ENCODE data around the gene AATF.

AATF gene

GRCh38 chr17:36942631-36943125 is 6.1 kb upstream of the AATF start:
- Histone ChIP-seq H3K36me3 (ENCODE audit: control insufficient read depth in 1 of 2, insufficient read depth in 2 of 2, low read depth in 1 of 2, low read length in 2 of 2) (no peaks in the 10 kb centered on the region), H3K18ac (ENCODE audit: low read depth in 1 of 2, low read length in 2 of 2) (no peak overlapping the region), H2BK12ac (ENCODE audit: low read length in 2 of 2) (no peak overlapping the region), H2BK120ac (ENCODE audit: low read depth, low read length) (no peak overlapping the region), H3K4ac (ENCODE audit: low read depth in 1 of 2, low read length in 2 of 2) (no peak overlapping the region), H3K79me1 (replicated peaks; ENCODE audit: low read length, poor library complexity, severe bottlenecking) (no peaks in the 10 kb centered on the region), H2AK5ac (ENCODE audit: low read length, severe bottlenecking) (no peak overlapping the region), H3K9me3 (ENCODE audit: control insufficient read depth, low read length) (peaks cover 5% of the 10 kb centered on the region), H3K27ac (ENCODE audit: low read length, poor library complexity, severe bottlenecking) (no peak overlapping the region), H3K4me3 (ENCODE audit: insufficient read depth in 1 of 2, low read depth in 1 of 2, low read length in 2 of 2) (peak overlapping the region in 1 of 2 experiments; percentile 11), H3K23ac (ENCODE audit: low read length in 2 of 2) (peak overlapping the region in 1 of 2 experiments; percentile 23), H3K4me1 (ENCODE audit: control insufficient read depth, insufficient read depth, low read depth, low read length) (peaks cover 27% of the 10 kb centered on the region), H2AFZ (ENCODE audit: low read depth, low read length) (no peak overlapping the region), H3K4me2 (ENCODE audit: low read length, poor library complexity, severe bottlenecking) (no peak overlapping the region), H3K27me3 (ENCODE audit: control insufficient read depth in 1 of 2, insufficient read depth in 1 of 2, low read length in 2 of 2) (peaks cover 90 to 99% of the 10 kb centered on the region in 2 experiments), H2BK5ac (ENCODE audit: low read depth, low read length, poor library complexity, severe bottlenecking) (no peak overlapping the region), H4K8ac (ENCODE audit: low read length) (peak overlapping the region; percentile 5), H4K91ac (ENCODE audit: low read length) (no peak overlapping the region), H3K14ac (ENCODE audit: low read length in 2 of 2) (no peak overlapping the region), H2BK15ac (ENCODE audit: low read depth, poor library complexity, severe bottlenecking) (no peak overlapping the region), H3K9ac (ENCODE audit: low read length) (no peak overlapping the region)
- DNase-seq, result no peak
- 12% methylated on average over 43 of the region's 59 CpGs for whole genome bisulfite sequencing

GRCh38 chr17:36943250-36944191 is 5.2 kb upstream of the AATF start:
- Histone ChIP-seq H3K23ac (ENCODE audit: low read length in 2 of 2) (peak overlapping the region in 1 of 2 experiments; percentile 95), H4K91ac (ENCODE audit: low read length) (no peak overlapping the region), H2AFZ (ENCODE audit: low read depth, low read length) (no peak overlapping the region), H2BK12ac (ENCODE audit: low read length in 2 of 2) (no peak overlapping the region), H3K4me2 (ENCODE audit: low read length, poor library complexity, severe bottlenecking) (no peak overlapping the region), H2BK15ac (ENCODE audit: low read depth, poor library complexity, severe bottlenecking) (no peak overlapping the region), H3K9ac (ENCODE audit: low read length) (no peak overlapping the region), H3K4me3 (ENCODE audit: insufficient read depth in 1 of 2, low read depth in 1 of 2, low read length in 2 of 2) (no peak overlapping the region), H3K4ac (ENCODE audit: low read depth in 1 of 2, low read length in 2 of 2) (no peak overlapping the region), H3K36me3 (ENCODE audit: control insufficient read depth in 1 of 2, insufficient read depth in 2 of 2, low read depth in 1 of 2, low read length in 2 of 2) (no peaks in the 10 kb centered on the region), H2BK120ac (ENCODE audit: low read depth, low read length) (no peak overlapping the region), H3K4me1 (ENCODE audit: control insufficient read depth, insufficient read depth, low read depth, low read length) (peaks cover 21% of the 10 kb centered on the region), H3K18ac (ENCODE audit: low read depth in 1 of 2, low read length in 2 of 2) (no peak overlapping the region), H3K79me1 (replicated peaks; ENCODE audit: low read length, poor library complexity, severe bottlenecking) (no peaks in the 10 kb centered on the region), H3K14ac (ENCODE audit: low read length in 2 of 2) (no peak overlapping the region), H3K27ac (ENCODE audit: low read length, poor library complexity, severe bottlenecking) (no peak overlapping the region), H4K8ac (ENCODE audit: low read length) (no peak overlapping the region), H2AK5ac (ENCODE audit: low read length, severe bottlenecking) (no peak overlapping the region), H2BK5ac (ENCODE audit: low read depth, low read length, poor library complexity, severe bottlenecking) (no peak overlapping the region), H3K27me3 (ENCODE audit: control insufficient read depth in 1 of 2, insufficient read depth in 1 of 2, low read length in 2 of 2) (peaks cover 85 to 95% of the 10 kb centered on the region in 2 experiments), H3K9me3 (ENCODE audit: control insufficient read depth, low read length) (peaks cover 5% of the 10 kb centered on the region)
- 21% methylated on average over 27 of the region's 44 CpGs for WGBS
- DNase-seq, result no peak

GRCh38 chr17:36944553-36944952 is 4.2 kb upstream of the AATF start:
- no peak overlapping the region for H2BK120ac ChIP-seq (ENCODE audit: low read depth, low read length)
- no peak overlapping the region for H3K4me2 ChIP-seq (ENCODE audit: low read length, poor library complexity, severe bottlenecking)
- no CpG with 5 or more reads among the region's 1 CpG for WGBS

DNA sequence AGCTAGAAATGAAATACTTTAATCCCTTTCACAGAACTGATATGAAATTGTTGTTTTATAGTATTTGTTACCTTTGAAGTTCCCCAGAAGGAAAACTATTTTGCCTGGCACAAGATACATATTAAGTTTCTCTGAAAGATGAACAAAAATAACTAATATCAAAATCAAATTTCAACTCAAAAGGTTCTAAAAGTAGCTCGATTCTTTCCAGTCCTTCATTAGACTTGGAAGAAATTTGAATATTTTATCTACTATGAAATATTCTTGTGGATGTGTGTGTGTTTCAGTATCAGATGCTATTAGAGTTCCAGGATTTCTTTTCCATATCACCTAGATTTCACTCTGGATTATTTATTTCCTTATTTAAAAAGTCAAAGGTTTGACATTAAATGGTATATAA is 3.6 kb upstream of the AATF start:
- no peak overlapping the region for H3K4ac ChIP-seq (ENCODE audit: low read depth in 1 of 2, low read length in 2 of 2)
- no peak overlapping the region for H4K91ac ChIP-seq (ENCODE audit: low read length)
- no peak overlapping the region for H4K8ac ChIP-seq (ENCODE audit: low read length)
- no CpG with 5 or more reads among the region's 1 CpG for WGBS
- H3K4me2 ChIP-seq (ENCODE audit: low read length, poor library complexity, severe bottlenecking), result no peak overlapping the region
- no peak for DNase-seq
- no peak overlapping the region for H3K23ac ChIP-seq (ENCODE audit: low read length in 2 of 2)
- H3K18ac ChIP-seq (ENCODE audit: low read depth in 1 of 2, low read length in 2 of 2), result no peak overlapping the region
- peaks cover 15% of the 10 kb centered on the region for H3K4me1 ChIP-seq (ENCODE audit: control insufficient read depth, insufficient read depth, low read depth, low read length)
- no peak overlapping the region for H3K14ac ChIP-seq (ENCODE audit: low read length in 2 of 2)
- H2BK12ac ChIP-seq (ENCODE audit: low read length in 2 of 2), result no peak overlapping the region
- peaks cover 2% of the 10 kb centered on the region for H3K79me1 ChIP-seq (replicated peaks; ENCODE audit: low read length, poor library complexity, severe bottlenecking)
- no peak overlapping the region for H3K9ac ChIP-seq (ENCODE audit: low read length)
- H3K36me3 ChIP-seq (ENCODE audit: control insufficient read depth in 1 of 2, insufficient read depth in 2 of 2, low read depth in 1 of 2, low read length in 2 of 2), result no peaks in the 10 kb centered on the region
- H2AFZ ChIP-seq (ENCODE audit: low read depth, low read length), result no peak overlapping the region
- H2BK120ac ChIP-seq (ENCODE audit: low read depth, low read length), result no peak overlapping the region
- H3K27ac ChIP-seq (ENCODE audit: low read length, poor library complexity, severe bottlenecking), result no peak overlapping the region
- peaks cover 5% of the 10 kb centered on the region for H3K9me3 ChIP-seq (ENCODE audit: control insufficient read depth, low read length)
- H2BK5ac ChIP-seq (ENCODE audit: low read depth, low read length, poor library complexity, severe bottlenecking), result no peak overlapping the region
- no peak overlapping the region for H2BK15ac ChIP-seq (ENCODE audit: low read depth, poor library complexity, severe bottlenecking)
- H3K4me3 ChIP-seq (ENCODE audit: insufficient read depth in 1 of 2, low read depth in 1 of 2, low read length in 2 of 2), result no peak overlapping the region
- H2AK5ac ChIP-seq (ENCODE audit: low read length, severe bottlenecking), result no peak overlapping the region
- H3K27me3 ChIP-seq (ENCODE audit: control insufficient read depth in 1 of 2, insufficient read depth in 1 of 2, low read length in 2 of 2), result peaks cover 68 to 80% of the 10 kb centered on the region in 2 experiments

More at GRCh38 chr17:36944553-36944952, 4.2 kb upstream of the AATF start:
- Histone ChIP-seq H3K79me1 (replicated peaks; ENCODE audit: low read length, poor library complexity, severe bottlenecking) (no peaks in the 10 kb centered on the region), H3K4me1 (ENCODE audit: control insufficient read depth, insufficient read depth, low read depth, low read length) (peaks cover 13% of the 10 kb centered on the region), H3K23ac (ENCODE audit: low read length in 2 of 2) (no peak overlapping the region), H2AFZ (ENCODE audit: low read depth, low read length) (no peak overlapping the region), H3K36me3 (ENCODE audit: control insufficient read depth in 1 of 2, insufficient read depth in 2 of 2, low read depth in 1 of 2, low read length in 2 of 2) (no peaks in the 10 kb centered on the region), H4K91ac (ENCODE audit: low read length) (no peak overlapping the region), H2BK12ac (ENCODE audit: low read length in 2 of 2) (no peak overlapping the region), H3K14ac (ENCODE audit: low read length in 2 of 2) (no peak overlapping the region), H3K9me3 (ENCODE audit: control insufficient read depth, low read length) (peaks cover 5% of the 10 kb centered on the region), H4K8ac (ENCODE audit: low read length) (no peak overlapping the region), H2BK15ac (ENCODE audit: low read depth, poor library complexity, severe bottlenecking) (no peak overlapping the region), H2BK5ac (ENCODE audit: low read depth, low read length, poor library complexity, severe bottlenecking) (no peak overlapping the region), H3K18ac (ENCODE audit: low read depth in 1 of 2, low read length in 2 of 2) (no peak overlapping the region), H3K4me3 (ENCODE audit: insufficient read depth in 1 of 2, low read depth in 1 of 2, low read length in 2 of 2) (no peak overlapping the region), H3K4ac (ENCODE audit: low read depth in 1 of 2, low read length in 2 of 2) (no peak overlapping the region), H3K27ac (ENCODE audit: low read length, poor library complexity, severe bottlenecking) (no peak overlapping the region), H3K27me3 (ENCODE audit: control insufficient read depth in 1 of 2, insufficient read depth in 1 of 2, low read length in 2 of 2) (peaks cover 74 to 85% of the 10 kb centered on the region in 2 experiments), H2AK5ac (ENCODE audit: low read length, severe bottlenecking) (no peak overlapping the region), H3K9ac (ENCODE audit: low read length) (no peak overlapping the region)
- no peak for DNase-seq

All from mesenchymal stem cell (in vitro differentiated cells and primary cell).